ENCODE data around the gene RNF144A.

DNA sequence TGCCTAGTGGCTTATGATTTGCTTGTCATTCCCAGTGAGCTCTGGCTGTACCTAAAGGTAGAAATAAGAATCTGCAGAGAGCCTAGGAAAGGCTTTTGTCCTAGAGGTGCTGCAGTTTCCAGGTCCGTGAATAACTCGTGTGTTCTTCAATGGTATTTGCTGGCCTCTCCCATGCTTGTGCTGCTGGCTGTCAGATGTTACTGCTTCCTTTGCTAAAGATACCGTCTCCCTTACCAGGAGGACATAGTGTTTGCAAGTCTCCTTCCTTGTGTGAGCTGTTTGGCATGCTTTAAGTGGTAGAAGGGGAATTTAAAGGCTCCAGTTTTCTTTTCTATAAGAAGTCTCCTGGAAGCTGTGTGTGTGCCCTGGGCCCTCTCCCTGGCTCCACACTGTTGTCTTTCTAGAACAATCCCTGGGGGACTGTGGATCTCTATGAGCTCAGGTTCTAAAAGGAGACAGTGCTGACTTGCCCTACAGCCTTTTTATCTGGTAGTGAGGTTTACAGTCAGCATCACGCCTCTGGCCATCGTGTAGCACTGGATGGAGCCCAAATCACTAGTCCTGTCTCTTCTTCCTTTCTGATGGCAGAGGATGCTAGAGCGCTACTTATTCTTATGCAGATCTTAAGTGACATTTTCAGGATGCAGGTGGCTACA is 65.8 kb downstream of the RNF144A start:
- TF ChIP-seq, protein P1, sequence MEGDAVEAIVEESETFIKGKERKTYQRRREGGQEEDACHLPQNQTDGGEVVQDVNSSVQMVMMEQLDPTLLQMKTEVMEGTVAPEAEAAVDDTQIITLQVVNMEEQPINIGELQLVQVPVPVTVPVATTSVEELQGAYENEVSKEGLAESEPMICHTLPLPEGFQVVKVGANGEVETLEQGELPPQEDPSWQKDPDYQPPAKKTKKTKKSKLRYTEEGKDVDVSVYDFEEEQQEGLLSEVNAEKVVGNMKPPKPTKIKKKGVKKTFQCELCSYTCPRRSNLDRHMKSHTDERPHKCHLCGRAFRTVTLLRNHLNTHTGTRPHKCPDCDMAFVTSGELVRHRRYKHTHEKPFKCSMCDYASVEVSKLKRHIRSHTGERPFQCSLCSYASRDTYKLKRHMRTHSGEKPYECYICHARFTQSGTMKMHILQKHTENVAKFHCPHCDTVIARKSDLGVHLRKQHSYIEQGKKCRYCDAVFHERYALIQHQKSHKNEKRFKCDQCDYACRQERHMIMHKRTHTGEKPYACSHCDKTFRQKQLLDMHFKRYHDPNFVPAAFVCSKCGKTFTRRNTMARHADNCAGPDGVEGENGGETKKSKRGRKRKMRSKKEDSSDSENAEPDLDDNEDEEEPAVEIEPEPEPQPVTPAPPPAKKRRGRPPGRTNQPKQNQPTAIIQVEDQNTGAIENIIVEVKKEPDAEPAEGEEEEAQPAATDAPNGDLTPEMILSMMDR (conservative IDR thresholded peaks at IDR 0.05; ENCODE audit: low read depth, low read length) = no peak
- TF ChIP-seq EZH2 (IDR thresholded peaks at IDR 0.05; ENCODE audit: borderline replicate concordance, low read depth, low read length, poor library complexity, severe bottlenecking) = no peak

All from A673 (cell line).